Endothelial cell of hepatic sinusoid (primary cell): ENCODE measurements around the gene ALDH3B1.

Source experiments
- in situ Hi-C: cut with HindIII; loops from 2 replicates; pipeline ENCODE4 v1.10.0; 2017; ENCODE audit warnings: low sequenced_read_pairs

Gene ALDH3B1

GRCh38 chr11:68012044-68012842, 2.1 kb downstream of the ALDH3B1 start:
- in situ Hi-C loops: no loop called here

GRCh38 chr11:68012843-68013610, 2.9 kb downstream of the ALDH3B1 start:
- in situ Hi-C loops: no loop called here

- in situ Hi-C loops: no loop called here
Measured at GRCh38 chr11:68013611-68014156, 3.6 kb downstream of the ALDH3B1 start.

GRCh38 chr11:68014157-68014946, 4.2 kb downstream of the ALDH3B1 start:
- in situ Hi-C loops: no loop called here

- in situ Hi-C loops: no loop called here
Measured at GRCh38 chr11:68014947-68015447, 4.9 kb downstream of the ALDH3B1 start.

GRCh38 chr11:68015467-68015866, 5.3 kb downstream of the ALDH3B1 start:
- in situ Hi-C loops: no loop called here

GRCh38 chr11:68016161-68016903, 6.2 kb downstream of the ALDH3B1 start:
- in situ Hi-C loops: no loop called here

GRCh38 chr11:68016904-68017817, 7.0 kb downstream of the ALDH3B1 start:
- in situ Hi-C loops: no loop called here

GRCh38 chr11:68017980-68018729, 8.0 kb downstream of the ALDH3B1 start:
- in situ Hi-C loops: no loop called here

- in situ Hi-C loops: no loop called here
Measured at GRCh38 chr11:68018730-68019190, 8.6 kb downstream of the ALDH3B1 start.

- in situ Hi-C loops: no loop called here
Measured at GRCh38 chr11:68019486-68019885, 9.4 kb downstream of the ALDH3B1 start.

GRCh38 chr11:68020575-68020974, 10.4 kb downstream of the ALDH3B1 start:
- in situ Hi-C loops: no loop called here

GRCh38 chr11:68021167-68021787, 11.2 kb downstream of the ALDH3B1 start:
- in situ Hi-C loops: no loop called here

GRCh38 chr11:68022531-68022930, 12.4 kb downstream of the ALDH3B1 start:
- in situ Hi-C loops: no loop called here

- in situ Hi-C loops: no loop called here
Measured at GRCh38 chr11:68024508-68024907, 14.4 kb downstream of the ALDH3B1 start.

- in situ Hi-C loops: no loop called here
Measured at GRCh38 chr11:68025047-68025446, 14.9 kb downstream of the ALDH3B1 start.

- in situ Hi-C loops: no loop called here
Measured at GRCh38 chr11:68026391-68027105, 16.4 kb downstream of the ALDH3B1 start.
